HPDE6-E6E7 (cell line): ENCODE data around the gene ATRNL1.

Experiments
- DNase-seq: peaks from one replicate; pipeline ENCODE4 v3.0.0; 2011; ENCODE audit warnings: missing footprints; ENCODE audit errors: extremely low spot score

The ATRNL1 gene

DNA sequence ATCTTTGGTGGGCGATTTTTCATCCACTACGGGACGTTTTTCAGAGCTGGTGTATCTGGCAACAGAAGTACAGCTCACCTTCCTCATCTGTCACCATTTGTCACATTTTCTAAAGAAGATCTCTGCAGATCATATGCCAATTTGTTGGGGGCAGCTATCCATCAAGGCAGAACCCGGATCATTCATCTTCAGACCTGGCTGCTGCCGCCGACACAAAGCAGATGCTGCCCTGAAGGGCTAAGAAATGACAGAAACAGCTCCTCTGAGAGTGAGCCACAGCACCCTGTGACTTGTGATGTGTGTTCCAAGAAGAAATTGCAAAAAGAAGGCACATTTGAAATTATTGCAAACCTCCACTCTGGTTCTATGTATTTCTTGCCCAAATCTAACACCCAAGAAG, 888.9 kb downstream of the ATRNL1 start:
- DNase-seq = no peak

DNA sequence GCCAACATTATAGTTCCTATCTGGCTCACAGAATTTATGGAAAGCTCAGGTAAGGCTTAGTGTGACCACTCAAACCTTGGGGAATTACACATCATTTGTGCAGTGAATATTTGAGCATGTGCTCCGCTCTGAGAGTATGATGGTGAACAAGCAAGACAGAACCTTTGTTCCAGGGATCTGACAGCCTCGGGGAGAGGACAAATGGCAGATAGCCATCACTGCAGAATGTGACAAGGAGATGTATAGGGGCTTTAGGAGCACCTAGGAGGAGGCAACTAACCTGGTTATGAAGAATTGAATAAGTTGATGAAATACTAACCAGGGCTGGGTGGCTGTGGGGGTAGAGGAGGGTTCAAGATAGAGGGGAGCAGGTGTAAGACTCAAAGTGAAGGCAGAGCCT, 889.4 kb downstream of the ATRNL1 start:
- DNase-seq = no peak

DNA sequence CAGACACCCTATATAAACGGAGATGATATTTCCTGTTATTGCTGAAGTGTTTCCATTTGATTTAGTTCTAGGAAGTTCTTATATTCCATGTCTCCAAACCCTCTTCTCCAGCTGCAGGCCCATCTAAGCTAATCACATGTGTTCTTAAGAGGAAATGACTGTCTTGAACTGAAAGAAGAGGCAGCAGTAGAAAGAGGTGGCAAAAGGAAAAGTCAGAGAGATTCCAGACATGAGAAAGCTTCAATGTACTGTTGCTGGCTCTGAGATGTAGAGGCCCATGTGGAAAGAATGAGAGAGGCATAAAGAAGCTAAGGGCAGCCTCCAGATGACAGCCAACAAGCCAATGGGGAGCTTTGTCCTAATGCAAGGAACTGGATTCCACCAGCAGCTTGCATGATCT, 892.6 kb downstream of the ATRNL1 start:
- DNase-seq = no peak

DNA sequence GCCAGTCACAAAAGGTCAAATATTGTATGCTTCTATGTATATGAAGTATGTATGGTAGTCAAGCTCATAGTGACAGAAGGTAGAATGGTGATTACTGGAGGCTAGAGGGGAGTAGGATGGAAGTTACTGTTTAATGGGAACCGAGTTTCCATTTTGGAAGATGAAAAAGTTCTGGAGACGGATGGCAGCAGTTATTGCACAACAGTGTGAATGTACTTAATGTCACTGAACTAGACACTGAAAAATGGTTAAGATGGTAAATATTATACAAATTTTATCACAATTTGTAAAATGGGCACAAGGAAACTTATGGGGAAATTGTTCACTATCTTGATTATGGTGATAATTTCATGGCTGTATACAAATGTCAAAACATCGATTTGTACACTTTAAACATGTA, 895.2 kb downstream of the ATRNL1 start:
- no peak for DNase-seq

DNA sequence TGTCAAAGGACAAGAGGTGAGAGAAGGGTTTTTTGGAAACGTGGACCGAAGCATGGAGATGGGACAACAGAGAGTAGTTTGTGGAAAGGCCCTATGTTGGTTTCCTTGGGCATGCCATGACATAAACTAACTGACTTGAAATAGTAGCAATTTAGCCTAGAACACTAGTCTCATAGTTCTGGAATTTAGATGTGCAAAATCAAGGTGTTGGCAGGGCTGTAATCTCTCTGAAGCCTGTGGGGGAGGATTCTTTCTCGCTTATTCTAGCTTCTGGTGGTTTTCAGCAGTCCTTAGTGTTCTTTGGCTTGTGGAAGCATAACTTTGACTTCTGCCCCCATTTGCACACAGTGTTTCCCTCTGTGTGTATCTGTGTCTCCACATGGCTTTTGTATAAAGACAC, 896.5 kb downstream of the ATRNL1 start:
- no peak for DNase-seq

DNA sequence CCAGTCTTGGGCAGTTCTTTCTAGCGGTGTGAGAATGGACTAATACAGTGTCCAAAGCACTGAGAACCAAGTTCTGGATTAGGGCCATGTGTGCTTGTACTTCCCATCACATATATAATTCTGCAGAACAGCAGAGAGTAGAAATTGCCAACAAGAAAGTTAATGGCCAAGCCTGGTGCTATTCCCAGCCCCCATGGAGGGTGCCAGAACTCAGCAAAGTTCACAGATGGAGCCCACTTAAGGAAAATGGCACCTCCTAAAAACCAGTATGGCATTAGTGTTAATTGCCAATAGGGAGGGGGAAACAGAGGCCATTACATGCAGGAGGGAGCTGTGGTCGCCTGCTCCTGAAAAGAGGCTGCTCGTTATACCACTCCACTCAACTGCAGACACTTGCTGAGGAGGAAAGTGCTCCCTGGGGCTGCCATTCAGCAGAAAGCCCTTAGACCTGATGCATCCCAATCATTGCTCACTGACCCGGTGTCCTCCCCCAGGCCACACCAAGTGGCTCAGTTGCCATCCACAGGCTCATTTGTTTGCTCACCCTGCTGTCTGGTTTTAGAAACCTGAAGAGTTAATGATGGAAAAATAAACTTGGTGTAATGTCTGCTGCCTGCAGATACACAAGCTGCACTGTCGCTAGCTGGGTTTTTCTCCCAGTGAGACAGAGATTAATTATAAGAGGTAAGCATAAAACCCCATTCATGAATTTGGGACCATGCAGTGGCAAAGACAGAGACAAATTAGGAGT, 899.2 kb downstream of the ATRNL1 start:
- no peak for DNase-seq

DNA sequence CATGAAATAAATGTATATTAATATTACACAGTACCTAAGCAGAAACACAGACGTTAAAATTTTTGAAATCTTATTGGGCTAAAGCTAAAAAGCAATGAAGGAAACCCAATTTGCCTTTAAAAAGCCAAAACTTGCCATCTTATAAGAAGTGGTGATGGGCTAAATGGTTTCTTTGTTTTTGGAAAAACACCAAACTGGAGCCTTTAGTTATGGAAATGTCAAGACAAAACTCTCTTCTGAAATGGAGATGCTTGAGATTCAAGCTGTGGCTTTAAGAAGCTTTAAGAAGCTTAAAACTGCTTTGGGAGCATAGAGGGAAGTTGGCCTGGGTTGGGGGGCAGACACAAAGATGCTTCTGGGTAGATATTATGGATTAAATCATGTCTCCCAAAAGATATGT, 902.9 kb downstream of the ATRNL1 start:
- DNase-seq = no peak

DNA sequence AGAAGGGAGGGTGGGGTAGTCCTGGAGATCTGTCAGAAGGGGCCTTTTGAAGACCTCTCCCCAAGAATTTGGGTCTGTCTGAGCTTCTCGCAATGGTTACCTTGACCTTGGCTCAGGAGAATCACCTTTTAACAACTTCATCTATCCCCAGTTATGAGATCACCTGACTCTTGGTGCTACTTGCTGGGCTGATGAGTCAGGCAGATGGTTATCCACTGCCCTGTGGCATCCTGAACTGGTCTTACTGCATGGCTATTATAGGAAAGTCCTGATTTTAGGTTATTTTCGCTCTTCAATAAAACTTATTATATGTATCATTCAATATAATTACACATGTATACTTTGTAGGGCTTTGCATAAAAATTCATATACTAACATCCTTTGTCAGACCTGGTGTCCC, 905.1 kb downstream of the ATRNL1 start:
- no peak for DNase-seq
